Tibial nerve (tissue), 4 donors: ENCODE results near the gene IQGAP2. TPM values are rescaled to one million over a fixed set of nuclear protein-coding genes. Genes with fewer than 3 reads are reported as not detected.

Experiments
- DNase-seq, 2 donors: peaks; one replicate each; pipeline ENCODE4 v3.0.0-alpha.2; 2019; ENCODE audit warnings: low spot score in 2 of 2
- H3K27ac ChIP-seq, 4 donors: fragments of 200-600 bp; sonication (generic) in 3 of 4; one replicate each; pipeline ENCODE4 v1.5.1; 2017 to 2019; ENCODE audit warnings: mild to moderate bottlenecking in 1 of 4
- H3K27me3 ChIP-seq, 2 donors: fragments of 200-600 bp; sonication (generic) in 1 of 2; one replicate each; pipeline versions ENCODE4 v1.5.1 to v1.6.0; 2017 to 2019
- H3K36me3 ChIP-seq, 3 donors: fragments of 200-600 bp; sonication (generic); one replicate each; pipeline ENCODE4 v1.5.1; 2018 to 2019
- H3K4me1 ChIP-seq, 4 donors: fragments of 200-600 bp; sonication (generic) in 3 of 4; one replicate each; pipeline ENCODE4 v1.5.1; 2017 to 2019
- H3K4me3 ChIP-seq, 4 donors: fragments of 200-600 bp; sonication (generic) in 3 of 4; one replicate each; pipeline ENCODE4 v1.5.1; 2017 to 2019; ENCODE audit warnings: mild to moderate bottlenecking in 1 of 4, moderate library complexity in 1 of 4
- H3K9me3 ChIP-seq, 4 donors: fragments of 200-600 bp; sonication (generic) in 3 of 4; one replicate each; pipeline ENCODE4 v1.5.1; 2017 to 2019
- EP300 ChIP-seq, 2 donors: sonication (generic); formaldehyde crosslinking; IDR thresholded peaks; one replicate each; pipeline ENCODE4 v1.6.1; 2017; ENCODE audit warnings: antibody characterized with exemption in 2 of 2, mild to moderate bottlenecking in 1 of 2
- POLR2A ChIP-seq, 2 donors: fragments of 450-650 bp; IDR thresholded peaks; one replicate each; pipeline ENCODE4 v1.6.1; 2017; ENCODE audit warnings: antibody characterized with exemption in 2 of 2, mild to moderate bottlenecking in 2 of 2, moderate library complexity in 2 of 2
- WGBS, 2 donors: methylation state at CpG; one replicate each; pipeline ENCODE4 v1.1.5; 2018; 5-methylcytosine and 5-hydroxymethylcytosine counted together
- total RNA-seq, 4 donors: library from RNA; depleted of rRNA; stranded (reverse); fragments of >200 nt; gene quantifications; one replicate each; pipeline ENCODE4 v1.1.0, GENCODE V29; 2016
- TF ChIP-seq, protein P1 (sequence below), 5 experiments: fragments of 200-600 bp in 3 of 5; fragments of 450-650 bp in 2 of 5; sonication (generic) in 3 of 5; IDR thresholded peaks; one replicate each; pipeline ENCODE4 v1.5.1; 2016 to 2019; ENCODE audit warnings: antibody characterized with exemption in 5 of 5, mild to moderate bottlenecking in 3 of 5, moderate library complexity in 2 of 5

Gene IQGAP2
- total RNA-seq, 4 donors from 2014 or later = 42.8 to 58.2 (median 52.3) TPM

DNA sequence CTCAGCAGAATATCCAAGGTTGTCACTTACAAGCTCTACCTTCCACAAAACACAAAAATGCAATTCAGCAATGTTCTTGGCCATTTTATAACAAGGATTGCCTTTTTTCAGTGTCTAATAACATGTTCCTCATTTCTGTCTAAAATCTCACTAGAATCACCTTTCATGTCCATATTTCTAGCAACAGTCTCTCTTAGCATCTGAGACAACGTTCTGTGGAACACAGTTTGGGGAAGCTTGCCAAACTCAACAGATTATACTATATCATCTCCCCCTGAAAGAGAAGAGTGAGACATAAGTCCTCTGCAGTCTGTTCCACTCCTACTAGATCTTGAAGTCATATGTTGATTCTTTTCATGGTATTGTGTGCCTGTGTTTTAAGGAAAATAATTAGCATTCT is 149.5 kb downstream of the IQGAP2 start:
- TF ChIP-seq, protein P1, sequence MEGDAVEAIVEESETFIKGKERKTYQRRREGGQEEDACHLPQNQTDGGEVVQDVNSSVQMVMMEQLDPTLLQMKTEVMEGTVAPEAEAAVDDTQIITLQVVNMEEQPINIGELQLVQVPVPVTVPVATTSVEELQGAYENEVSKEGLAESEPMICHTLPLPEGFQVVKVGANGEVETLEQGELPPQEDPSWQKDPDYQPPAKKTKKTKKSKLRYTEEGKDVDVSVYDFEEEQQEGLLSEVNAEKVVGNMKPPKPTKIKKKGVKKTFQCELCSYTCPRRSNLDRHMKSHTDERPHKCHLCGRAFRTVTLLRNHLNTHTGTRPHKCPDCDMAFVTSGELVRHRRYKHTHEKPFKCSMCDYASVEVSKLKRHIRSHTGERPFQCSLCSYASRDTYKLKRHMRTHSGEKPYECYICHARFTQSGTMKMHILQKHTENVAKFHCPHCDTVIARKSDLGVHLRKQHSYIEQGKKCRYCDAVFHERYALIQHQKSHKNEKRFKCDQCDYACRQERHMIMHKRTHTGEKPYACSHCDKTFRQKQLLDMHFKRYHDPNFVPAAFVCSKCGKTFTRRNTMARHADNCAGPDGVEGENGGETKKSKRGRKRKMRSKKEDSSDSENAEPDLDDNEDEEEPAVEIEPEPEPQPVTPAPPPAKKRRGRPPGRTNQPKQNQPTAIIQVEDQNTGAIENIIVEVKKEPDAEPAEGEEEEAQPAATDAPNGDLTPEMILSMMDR (IDR thresholded peaks at IDR 0.05) = no peak
- TF ChIP-seq POLR2A (IDR thresholded peaks at IDR 0.05) (no peak), EP300 (IDR thresholded peaks at IDR 0.05) (no peak)
- DNase-seq = no peak
- Histone ChIP-seq H3K4me1 (peaks cover 0 to 19% (median 0%) of the 10 kb centered on the region in 4 donors), H3K9me3 (no peaks in the 10 kb centered on the region), H3K36me3 (no peaks in the 10 kb centered on the region), H3K4me3 (no peak overlapping the region), H3K27me3 (no peaks in the 10 kb centered on the region), H3K27ac (peak overlapping the region in 2 of 4 donors; percentile 53 to 69)
- 21 to 31% methylated on average over 1 of the region's 1 CpG for WGBS, 2 donors

DNA sequence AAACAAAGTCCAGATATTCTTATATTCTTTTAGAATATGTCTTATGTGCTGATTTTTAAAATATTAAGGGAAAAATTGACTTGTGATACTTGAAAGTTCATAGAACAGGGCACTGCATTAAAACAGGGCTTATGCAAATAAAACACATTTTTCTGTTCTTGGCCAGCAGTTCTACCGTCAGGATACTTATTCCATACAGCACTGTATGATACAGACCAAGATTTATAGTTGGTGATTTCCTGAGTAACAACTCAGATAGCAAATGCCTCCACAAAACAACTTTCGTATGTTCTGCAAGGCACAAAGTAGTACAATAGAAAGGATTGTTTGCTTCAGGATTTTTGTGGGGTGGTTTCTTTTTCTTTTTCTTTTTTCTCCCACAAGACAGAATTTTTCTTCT is 150.2 kb downstream of the IQGAP2 start:
- H3K9me3 ChIP-seq = no peaks in the 10 kb centered on the region
- no peak for DNase-seq
- H3K36me3 ChIP-seq = no peaks in the 10 kb centered on the region
- no peaks in the 10 kb centered on the region for H3K27me3 ChIP-seq
- H3K4me3 ChIP-seq = no peak overlapping the region
- WGBS, 2 donors = 36% methylated on average over 2 of the region's 2 CpGs
- TF ChIP-seq POLR2A (IDR thresholded peaks at IDR 0.05) (no peak), EP300 (IDR thresholded peaks at IDR 0.05) (no peak)
- TF ChIP-seq, protein P1 (IDR thresholded peaks at IDR 0.05) = no peak
- H3K27ac ChIP-seq = peak overlapping the region; percentile 4 to 69 (median 35)
- H3K4me1 ChIP-seq = peaks cover 0 to 15% (median 0%) of the 10 kb centered on the region in 4 donors

GRCh38 chr5:76555114-76555513 is 152.0 kb downstream of the IQGAP2 start:
- Histone ChIP-seq H3K9me3 (no peaks in the 10 kb centered on the region), H3K36me3 (no peaks in the 10 kb centered on the region), H3K4me1 (peaks cover 0 to 9% (median 0%) of the 10 kb centered on the region in 4 donors), H3K27ac (no peak overlapping the region), H3K4me3 (no peak overlapping the region), H3K27me3 (no peaks in the 10 kb centered on the region)
- TF ChIP-seq POLR2A (IDR thresholded peaks at IDR 0.05) (no peak), EP300 (IDR thresholded peaks at IDR 0.05) (no peak)
- TF ChIP-seq, protein P1 (IDR thresholded peaks at IDR 0.05) = no peak
- DNase-seq = no peak
- 89% methylated on average over 4 of the region's 4 CpGs for WGBS, 2 donors

DNA sequence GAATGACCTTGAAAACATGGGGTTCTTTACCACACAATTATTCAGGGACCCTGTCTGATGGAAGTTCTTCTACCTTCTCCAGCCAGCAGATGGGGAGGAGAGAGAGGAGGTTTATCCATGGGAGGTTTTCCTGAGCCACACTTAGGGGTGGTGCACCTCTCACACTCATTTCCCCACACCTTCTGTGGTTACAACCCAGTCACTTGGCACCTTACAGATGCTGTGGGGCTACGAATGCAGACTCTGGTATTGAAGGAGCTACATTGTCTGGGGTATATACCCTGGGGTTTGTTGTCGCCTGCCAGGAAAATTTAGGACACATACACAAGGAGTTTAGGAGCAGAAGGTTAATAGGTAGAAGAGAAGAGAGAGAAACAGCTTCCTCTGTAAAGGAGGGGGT is 152.6 kb downstream of the IQGAP2 start:
- Histone ChIP-seq H3K36me3 (no peaks in the 10 kb centered on the region), H3K27me3 (no peaks in the 10 kb centered on the region), H3K4me3 (no peak overlapping the region), H3K9me3 (no peaks in the 10 kb centered on the region), H3K4me1 (peaks cover 0 to 9% (median 0%) of the 10 kb centered on the region in 4 donors), H3K27ac (no peak overlapping the region)
- TF ChIP-seq, protein P1 (IDR thresholded peaks at IDR 0.05) = no peak
- TF ChIP-seq POLR2A (IDR thresholded peaks at IDR 0.05) (no peak), EP300 (IDR thresholded peaks at IDR 0.05) (no peak)
- WGBS, 2 donors = 95 to 97% methylated on average over 2 of the region's 2 CpGs
- no peak for DNase-seq

DNA sequence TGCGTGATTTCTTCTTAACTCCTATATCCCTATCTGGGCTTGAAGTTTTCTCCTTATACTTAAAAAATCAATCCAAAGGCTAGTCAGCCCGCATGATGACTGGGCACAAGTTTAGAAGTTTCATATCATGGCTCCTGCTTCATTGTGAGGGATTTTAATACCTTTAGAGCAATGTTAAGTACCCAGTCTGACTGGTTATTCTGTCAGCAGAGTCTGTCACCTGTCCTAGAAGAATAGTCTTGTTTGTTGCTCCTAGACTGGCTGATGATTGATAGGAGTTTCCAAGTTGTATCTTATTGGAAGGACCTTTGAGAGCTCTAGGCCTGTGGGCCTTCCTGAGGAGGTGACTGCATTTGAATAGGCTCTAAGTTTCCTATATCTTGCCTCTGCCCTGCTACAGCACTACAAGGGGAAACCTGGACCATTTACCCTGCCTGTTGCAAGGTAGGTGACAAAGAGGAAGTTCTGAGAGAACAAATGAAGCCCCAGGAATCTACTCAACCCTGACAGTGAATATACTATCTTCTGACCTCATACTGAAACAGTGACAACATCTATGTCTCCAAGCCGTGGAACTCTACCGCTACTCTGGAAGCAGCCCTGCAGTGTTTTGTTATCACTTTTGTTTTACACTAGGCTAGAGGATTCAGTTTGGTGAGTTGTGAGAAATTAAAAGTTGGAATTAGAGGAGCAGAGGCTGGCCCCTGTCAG is 153.6 kb downstream of the IQGAP2 start:
- no peak overlapping the region for H3K27ac ChIP-seq
- H3K4me3 ChIP-seq = no peak overlapping the region
- WGBS, 2 donors = 89 to 93% methylated on average over 4 of the region's 4 CpGs
- no peaks in the 10 kb centered on the region for H3K36me3 ChIP-seq
- no peaks in the 10 kb centered on the region for H3K27me3 ChIP-seq
- DNase-seq = no peak
- H3K9me3 ChIP-seq = no peaks in the 10 kb centered on the region
- peaks cover 0 to 9% (median 0%) of the 10 kb centered on the region in 4 donors for H3K4me1 ChIP-seq
- TF ChIP-seq EP300 (IDR thresholded peaks at IDR 0.05) = no peak
